ENCODE measurements around the gene HRAS. TPM values are rescaled to one million over a fixed set of nuclear protein-coding genes. Genes with fewer than 3 reads are reported as not detected.

The HRAS gene
- polyA plus RNA-seq, 3 donors = 10.1 to 32.9 (median 10.3) TPM

DNA sequence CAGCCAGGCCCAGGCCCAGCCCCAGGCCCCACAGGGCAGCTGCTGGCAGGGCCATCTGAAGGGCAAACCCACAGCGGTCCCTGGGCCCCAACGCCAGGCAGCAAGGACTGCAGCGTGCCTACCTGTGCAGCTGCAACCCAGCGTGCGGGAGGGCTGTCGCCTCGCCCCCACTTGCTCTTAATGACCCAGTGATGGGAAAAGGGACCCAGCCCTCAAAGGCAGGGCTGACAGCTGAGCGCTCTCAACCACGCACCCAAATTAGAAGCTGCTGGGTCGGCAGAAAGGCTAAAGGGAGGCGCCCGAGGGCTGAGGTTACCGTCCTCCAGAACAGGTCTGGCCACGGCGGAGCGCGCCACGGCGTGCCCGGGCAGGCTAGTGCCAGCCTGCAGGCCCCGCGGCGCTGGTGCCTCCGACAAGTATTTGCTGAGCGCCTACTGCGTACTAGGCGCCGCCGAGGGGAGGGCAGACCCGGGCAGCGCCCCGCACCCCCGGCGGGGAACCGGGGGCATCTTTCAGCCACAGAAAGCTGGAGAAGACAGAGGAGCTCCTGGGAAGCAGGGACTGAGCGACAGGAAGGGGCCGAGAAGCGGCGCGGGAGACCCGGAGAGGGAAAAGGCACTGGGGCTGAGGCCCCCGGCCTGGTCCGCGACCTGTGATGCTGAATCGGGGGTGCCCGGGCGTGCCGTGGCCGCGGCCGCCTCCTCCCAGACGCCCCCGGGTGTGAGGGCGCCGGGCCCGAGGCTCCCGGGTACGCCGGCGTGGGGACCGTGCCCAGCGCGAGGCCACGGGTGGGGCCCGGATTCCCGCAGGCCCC is 773 bp downstream of the HRAS start:
- Histone ChIP-seq H3K9me3 (replicated peaks in 1 of 2; ENCODE audit: control insufficient read depth in 1 of 2, insufficient read depth in 1 of 2, low read length in 2 of 2) (no peaks in the 10 kb centered on the region), H2AFZ (ENCODE audit: insufficient read depth, low read depth, low read length, poor library complexity, severe bottlenecking) (peak overlapping the region; percentile 65)

More for the DNA sequence above, 773 bp downstream of the HRAS start:
- Histone ChIP-seq H3K9ac (ENCODE audit: insufficient read depth, low read length, poor library complexity, severe bottlenecking) (peak overlapping the region; percentile 54), H3K79me2 (ENCODE audit: insufficient read depth, low read length) (peaks cover 12% of the 10 kb centered on the region), H3K4me1 (ENCODE audit: control insufficient read depth in 1 of 2, insufficient read depth in 2 of 2, low read length in 2 of 2) (peaks cover 33 to 37% of the 10 kb centered on the region in 2 donors), H3K4me2 (replicated peaks; ENCODE audit: extremely low read depth, low read length, poor library complexity, severe bottlenecking) (peak overlapping the region; percentile 93), H3K27ac (ENCODE audit: low read depth in 1 of 2, low read length in 2 of 2) (no peak overlapping the region), H4K20me1 (ENCODE audit: insufficient read depth, low read length) (peaks cover 26% of the 10 kb centered on the region), H3K36me3 (replicated peaks in 1 of 2; ENCODE audit: control insufficient read depth in 1 of 2, insufficient read depth in 2 of 2, low read length in 2 of 2) (peaks cover 20 to 23% of the 10 kb centered on the region in 2 donors), H3K27me3 (ENCODE audit: control insufficient read depth in 2 of 2, insufficient read depth in 2 of 2, low read length in 2 of 2) (peaks cover 0 to 27% of the 10 kb centered on the region in 2 donors), H3K4me3 (replicated peaks in 1 of 3; ENCODE audit: low read depth in 2 of 3, low read length in 3 of 3) (peak overlapping the region; percentile 55 to 84 (median 62))
- Mint-ChIP-seq H3K36me3 (peaks cover 15% of the 10 kb centered on the region in 2 donors), H3K9me3 (peaks cover 0 to 4% (median 0%) of the 10 kb centered on the region in 7 donors), H3K4me1 (peaks cover 11% of the 10 kb centered on the region), H3K27me3 (ENCODE audit: low read depth in 3 of 3) (peaks cover 15 to 35% (median 20%) of the 10 kb centered on the region in 3 donors), H3K27ac (no peak overlapping the region), H3K4me3 (peak overlapping the region; percentile 70 to 72)
- intact Hi-C loops (cut with micrococcal nuclease) = no loop called here
- TF ChIP-seq, protein P1, sequence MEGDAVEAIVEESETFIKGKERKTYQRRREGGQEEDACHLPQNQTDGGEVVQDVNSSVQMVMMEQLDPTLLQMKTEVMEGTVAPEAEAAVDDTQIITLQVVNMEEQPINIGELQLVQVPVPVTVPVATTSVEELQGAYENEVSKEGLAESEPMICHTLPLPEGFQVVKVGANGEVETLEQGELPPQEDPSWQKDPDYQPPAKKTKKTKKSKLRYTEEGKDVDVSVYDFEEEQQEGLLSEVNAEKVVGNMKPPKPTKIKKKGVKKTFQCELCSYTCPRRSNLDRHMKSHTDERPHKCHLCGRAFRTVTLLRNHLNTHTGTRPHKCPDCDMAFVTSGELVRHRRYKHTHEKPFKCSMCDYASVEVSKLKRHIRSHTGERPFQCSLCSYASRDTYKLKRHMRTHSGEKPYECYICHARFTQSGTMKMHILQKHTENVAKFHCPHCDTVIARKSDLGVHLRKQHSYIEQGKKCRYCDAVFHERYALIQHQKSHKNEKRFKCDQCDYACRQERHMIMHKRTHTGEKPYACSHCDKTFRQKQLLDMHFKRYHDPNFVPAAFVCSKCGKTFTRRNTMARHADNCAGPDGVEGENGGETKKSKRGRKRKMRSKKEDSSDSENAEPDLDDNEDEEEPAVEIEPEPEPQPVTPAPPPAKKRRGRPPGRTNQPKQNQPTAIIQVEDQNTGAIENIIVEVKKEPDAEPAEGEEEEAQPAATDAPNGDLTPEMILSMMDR (IDR thresholded peaks at IDR 0.05) = no peak
- no peak for DNase-seq
- WGBS (ENCODE audit: insufficient coverage) = 15% methylated on average over 63 of the region's 66 CpGs

Measured in CD14-positive monocyte (primary cell).